Mononuclear cell (primary cell): ENCODE data around the gene FSD1. TPM values are rescaled to one million over a fixed set of nuclear protein-coding genes. Genes with fewer than 3 reads are reported as not detected.
"Not testable (repeated sequence)": the region's sequence is repeated elsewhere in the genome, so short reads cannot be mapped to it uniquely, and the experiment has no call there.

Experiments used
- H3K27me3 ChIP-seq: 2 replicates; pipeline ENCODE4 v1.6.0; 2011; ENCODE audit warnings: low read length, control low read depth; ENCODE audit not compliant: insufficient read depth
- H3K4me1 ChIP-seq: 2 replicates; pipeline ENCODE4 v1.5.1; 2011; ENCODE audit warnings: mild to moderate bottlenecking, low read length, control low read depth; ENCODE audit not compliant: insufficient read depth
- H3K4me3 ChIP-seq: 2 replicates; pipeline ENCODE4 v1.5.1; 2011; ENCODE audit warnings: mild to moderate bottlenecking, low read length, moderate library complexity
- H3K9me3 ChIP-seq: 2 replicates; pipeline ENCODE4 v1.5.1; 2011; ENCODE audit warnings: low read depth, mild to moderate bottlenecking, control low read depth, low read length
- total RNA-seq: library from RNA; depleted of rRNA; stranded (reverse); fragments of >200 nt; gene quantifications from one replicate; pipeline ENCODE4 v1.2.3, GENCODE V29; 2012

The FSD1 gene
- total RNA-seq, result 0.73 TPM

- Histone ChIP-seq H3K4me3 (no peak within 1 kb of the TSS), H3K9me3 (no peaks in the 10 kb centered on the region), H3K4me1 (peaks cover 9% of the 10 kb centered on the region), H3K27me3 (no peaks in the 10 kb centered on the region)
Observed at GRCh38 chr19:4304538-4305256, at the start of gene FSD1. Gene FSD1 (plus strand): TSS chr19:4304598. CDS start chr19:4304747, 149 bp downstream.

- H3K4me3 ChIP-seq, result no peak overlapping the region
- H3K27me3 ChIP-seq, result no peaks in the 10 kb centered on the region
- H3K9me3 ChIP-seq, result no peaks in the 10 kb centered on the region
- peaks cover 8% of the 10 kb centered on the region for H3K4me1 ChIP-seq
Observed at GRCh38 chr19:4256563-4256962, 47.8 kb upstream of the FSD1 start.

- no peak overlapping the region for H3K4me3 ChIP-seq
- no peaks in the 10 kb centered on the region for H3K9me3 ChIP-seq
- H3K27me3 ChIP-seq, result no peaks in the 10 kb centered on the region
- H3K4me1 ChIP-seq, result peaks cover 8% of the 10 kb centered on the region
Observed at GRCh38 chr19:4257025-4257424, 47.4 kb upstream of the FSD1 start.

GRCh38 chr19:4258181-4258580 is 46.2 kb upstream of the FSD1 start:
- H3K4me1 ChIP-seq, result peaks cover 8% of the 10 kb centered on the region
- H3K9me3 ChIP-seq, result no peaks in the 10 kb centered on the region
- no peak overlapping the region for H3K4me3 ChIP-seq
- H3K27me3 ChIP-seq, result no peaks in the 10 kb centered on the region

- Histone ChIP-seq H3K4me3 (no peak overlapping the region), H3K9me3 (no peaks in the 10 kb centered on the region), H3K4me1 (peaks cover 14% of the 10 kb centered on the region), H3K27me3 (no peaks in the 10 kb centered on the region)
Observed at GRCh38 chr19:4260613-4261191, 43.7 kb upstream of the FSD1 start.

- Histone ChIP-seq H3K4me3 (no peak overlapping the region), H3K27me3 (no peaks in the 10 kb centered on the region), H3K4me1 (peaks cover 24% of the 10 kb centered on the region), H3K9me3 (no peaks in the 10 kb centered on the region)
Observed at GRCh38 chr19:4264812-4265211, 39.6 kb upstream of the FSD1 start.

GRCh38 chr19:4266253-4267000 is 38.0 kb upstream of the FSD1 start:
- Histone ChIP-seq H3K4me1 (peaks cover 17% of the 10 kb centered on the region), H3K4me3 (no peak overlapping the region), H3K27me3 (no peaks in the 10 kb centered on the region), H3K9me3 (no peaks in the 10 kb centered on the region)

- Histone ChIP-seq H3K4me1 (peaks cover 17% of the 10 kb centered on the region), H3K9me3 (no peaks in the 10 kb centered on the region), H3K27me3 (no peaks in the 10 kb centered on the region), H3K4me3 (no peak overlapping the region)
Observed at GRCh38 chr19:4267101-4267900, 37.1 kb upstream of the FSD1 start.

- Histone ChIP-seq H3K4me1 (peaks cover 17% of the 10 kb centered on the region), H3K4me3 (no peak overlapping the region), H3K9me3 (no peaks in the 10 kb centered on the region), H3K27me3 (no peaks in the 10 kb centered on the region)
Observed at GRCh38 chr19:4267901-4268815, 36.2 kb upstream of the FSD1 start.

GRCh38 chr19:4268816-4269430 is 35.5 kb upstream of the FSD1 start:
- no peak overlapping the region for H3K4me3 ChIP-seq
- H3K27me3 ChIP-seq, result no peaks in the 10 kb centered on the region
- H3K4me1 ChIP-seq, result peaks cover 17% of the 10 kb centered on the region
- H3K9me3 ChIP-seq, result no peaks in the 10 kb centered on the region

GRCh38 chr19:4272894-4273293 is 31.5 kb upstream of the FSD1 start:
- H3K4me3 ChIP-seq, result no peak overlapping the region
- H3K4me1 ChIP-seq, result no peaks in the 10 kb centered on the region
- no peaks in the 10 kb centered on the region for H3K9me3 ChIP-seq
- H3K27me3 ChIP-seq, result peaks cover under 1% of the 10 kb centered on the region

GRCh38 chr19:4274321-4274686 is 30.1 kb upstream of the FSD1 start:
- not testable (repeated sequence) for H3K4me3 ChIP-seq, H3K4me1 ChIP-seq, H3K27me3 ChIP-seq, H3K9me3 ChIP-seq

- Histone ChIP-seq H3K9me3 (no peaks in the 10 kb centered on the region), H3K4me3 (no peak overlapping the region), H3K27me3 (peaks cover 15% of the 10 kb centered on the region), H3K4me1 (no peaks in the 10 kb centered on the region)
Observed at GRCh38 chr19:4277191-4277696, 27.2 kb upstream of the FSD1 start.

GRCh38 chr19:4278010-4278409 is 26.4 kb upstream of the FSD1 start:
- Histone ChIP-seq H3K4me3 (no peak overlapping the region), H3K9me3 (no peaks in the 10 kb centered on the region), H3K27me3 (peaks cover 15% of the 10 kb centered on the region), H3K4me1 (no peaks in the 10 kb centered on the region)
